Measurements from ENCODE around the gene SPN.
"Not testable (repeated sequence)": the region's sequence is repeated elsewhere in the genome, so short reads cannot be mapped to it uniquely, and the experiment has no call there.

SPN gene

GRCh38 chr16:29705030-29705429 lies 42.0 kb downstream of the SPN start:
- no peak for DNase-seq (ENCODE audit: low spot score)

GRCh38 chr16:29707160-29707559 lies 44.1 kb downstream of the SPN start:
- not testable (repeated sequence) for DNase-seq (ENCODE audit: low spot score)

GRCh38 chr16:29708917-29709600 lies 46.0 kb downstream of the SPN start:
- DNase-seq (ENCODE audit: low spot score): no peak

GRCh38 chr16:29709657-29710056 lies 46.6 kb downstream of the SPN start:
- not testable (repeated sequence) for DNase-seq (ENCODE audit: low spot score)

- peak; percentile 70 for DNase-seq (ENCODE audit: low spot score)
Measured at GRCh38 chr16:29710227-29711219, 47.5 kb downstream of the SPN start.

- DNase-seq (ENCODE audit: low spot score): no peak
Measured at GRCh38 chr16:29712809-29713208, 49.8 kb downstream of the SPN start.

GRCh38 chr16:29714396-29714795 lies 51.3 kb downstream of the SPN start:
- no peak for DNase-seq (ENCODE audit: low spot score)

- no peak for DNase-seq (ENCODE audit: low spot score)
Measured at GRCh38 chr16:29714972-29715371, 51.9 kb downstream of the SPN start.

GRCh38 chr16:29717113-29717512 lies 54.1 kb downstream of the SPN start:
- no peak for DNase-seq (ENCODE audit: low spot score)

- no peak for DNase-seq (ENCODE audit: low spot score)
Measured at GRCh38 chr16:29719063-29719462, 56.0 kb downstream of the SPN start.
